IPS-18c (cell line): ENCODE measurements around the gene FAAP24.
"Not testable (repeated sequence)": the region's sequence is repeated elsewhere in the genome, so short reads cannot be mapped to it uniquely, and the experiment has no call there.

Experiments
- H3K4me3 ChIP-seq: 2 replicates; pipeline ENCODE4 v1.7.0; 2013; ENCODE audit warnings: low read depth, mild to moderate bottlenecking, low read length, moderate library complexity; ENCODE audit not compliant: insufficient read depth
- H3K9me3 ChIP-seq: one replicate; pipeline ENCODE4 v1.6.1; 2013; ENCODE audit warnings: mild to moderate bottlenecking, low read length, moderate library complexity; ENCODE audit not compliant: control insufficient read depth, insufficient read depth

Gene FAAP24, protein sequence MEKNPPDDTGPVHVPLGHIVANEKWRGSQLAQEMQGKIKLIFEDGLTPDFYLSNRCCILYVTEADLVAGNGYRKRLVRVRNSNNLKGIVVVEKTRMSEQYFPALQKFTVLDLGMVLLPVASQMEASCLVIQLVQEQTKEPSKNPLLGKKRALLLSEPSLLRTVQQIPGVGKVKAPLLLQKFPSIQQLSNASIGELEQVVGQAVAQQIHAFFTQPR

DNA sequence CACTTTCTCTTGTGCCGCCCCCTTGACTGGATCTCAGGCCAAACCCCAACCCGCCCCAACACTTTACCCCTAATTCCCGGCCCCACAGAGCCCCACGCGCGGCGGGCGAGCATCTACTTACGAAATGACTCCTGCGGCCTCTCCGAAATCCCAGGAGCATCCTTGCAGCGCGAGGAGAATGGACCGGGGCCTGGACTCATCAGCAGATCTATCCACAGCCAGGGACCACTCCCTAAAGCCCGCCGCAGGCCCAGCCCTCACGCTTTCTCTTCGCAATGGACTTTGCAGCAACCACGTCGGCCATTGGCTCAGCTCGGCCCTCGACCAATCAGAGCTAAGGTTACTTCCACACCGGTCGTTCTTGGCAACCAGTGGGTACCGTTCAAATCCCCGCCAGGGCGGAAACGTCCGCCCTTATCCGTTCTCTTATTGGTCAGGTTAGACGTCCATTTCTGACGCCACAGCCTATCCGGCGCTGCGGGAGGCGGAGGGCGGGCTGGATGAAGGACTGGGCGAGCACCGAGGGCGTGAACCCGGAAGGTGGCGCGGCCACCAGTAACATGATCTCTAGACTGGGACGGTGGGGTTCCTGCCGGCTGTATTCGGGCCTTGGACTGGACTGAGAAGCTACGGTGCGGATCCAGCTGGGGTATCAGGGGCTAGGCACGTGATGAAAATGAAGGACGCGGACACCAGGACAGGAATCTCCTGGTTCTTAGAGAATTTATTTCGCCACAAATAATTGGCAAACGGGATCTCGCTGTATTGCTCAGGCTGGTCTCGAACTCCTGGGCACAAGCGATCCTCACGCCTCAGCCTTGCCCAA, at the start of gene FAAP24, which contains the start of gene CEP89:
Gene FAAP24 (plus strand): TSS at position 528 of the 826 bp plus-strand sequence. CDS start 955 bp downstream, outside the sequence.
Gene CEP89 (minus strand): TSS at position 244 of the 826 bp plus-strand sequence. CDS start 84 bp downstream, at position 160.
- Histone ChIP-seq H3K9me3 (peaks cover 2% of the 10 kb centered on the region), H3K4me3 (peak within 1 kb of the TSS; percentile 84)

DNA sequence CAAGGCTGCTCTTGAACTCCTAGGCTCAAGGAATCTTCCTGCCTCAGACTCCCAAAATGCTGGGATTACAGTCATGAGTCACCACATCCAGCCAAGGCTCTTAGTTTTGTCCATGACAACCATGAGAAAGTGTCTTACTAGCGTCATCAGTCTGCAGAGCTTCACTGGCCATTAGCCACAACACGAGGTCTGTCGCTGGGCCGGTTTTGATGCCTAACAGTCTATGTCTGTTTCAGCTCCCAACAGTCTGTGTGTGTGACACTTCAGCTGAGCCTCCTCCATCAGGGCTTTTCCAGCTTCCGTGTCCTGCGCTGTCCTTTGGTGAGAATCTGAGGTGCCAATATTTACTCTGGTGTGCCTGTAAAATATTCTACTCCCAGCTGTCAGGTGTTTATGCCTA, 47.8 kb upstream of the FAAP24 start:
- Histone ChIP-seq H3K9me3 (peaks cover 3% of the 10 kb centered on the region), H3K4me3 (no peak overlapping the region)

DNA sequence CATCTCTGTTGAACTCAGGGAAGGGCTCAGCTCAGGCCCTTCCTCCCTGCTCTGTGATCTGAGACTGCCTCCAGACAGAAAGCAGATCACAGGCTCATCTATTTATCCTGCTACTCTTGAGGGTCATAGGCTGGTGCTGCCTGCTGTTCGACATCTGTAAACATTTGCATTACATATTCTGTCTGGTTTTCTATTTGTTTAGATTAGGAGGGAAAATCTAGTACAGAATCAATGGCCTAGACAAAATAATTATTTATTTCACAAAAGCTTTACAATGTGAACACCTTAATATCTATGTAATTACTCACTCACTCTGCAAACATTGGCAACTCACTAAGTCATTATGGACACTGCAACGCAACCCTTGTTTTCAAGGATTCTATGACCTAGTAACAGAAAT, 43.2 kb upstream of the FAAP24 start:
- no peak overlapping the region for H3K4me3 ChIP-seq
- H3K9me3 ChIP-seq: peaks cover 3% of the 10 kb centered on the region

DNA sequence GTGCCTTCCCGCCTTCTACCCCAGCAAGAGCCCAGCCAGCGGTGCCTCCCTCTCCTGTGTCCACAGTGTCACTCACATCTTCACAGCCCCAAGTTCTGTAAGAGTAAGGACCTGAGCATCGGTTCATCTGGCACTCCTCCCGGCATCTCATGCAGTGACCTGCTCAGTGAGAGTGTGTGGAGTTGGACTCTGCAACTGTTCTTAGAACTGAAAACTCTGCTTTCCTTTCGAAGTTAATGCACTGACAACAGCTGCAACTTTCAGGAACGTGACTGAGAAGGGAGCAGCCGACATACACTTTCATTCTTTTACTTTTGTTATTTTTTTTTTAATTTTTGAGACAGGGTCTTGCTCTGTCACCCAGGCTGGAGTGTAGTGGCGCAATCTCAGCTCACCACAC, 41.5 kb upstream of the FAAP24 start:
- H3K9me3 ChIP-seq: peaks cover 3% of the 10 kb centered on the region
- no peak overlapping the region for H3K4me3 ChIP-seq

DNA sequence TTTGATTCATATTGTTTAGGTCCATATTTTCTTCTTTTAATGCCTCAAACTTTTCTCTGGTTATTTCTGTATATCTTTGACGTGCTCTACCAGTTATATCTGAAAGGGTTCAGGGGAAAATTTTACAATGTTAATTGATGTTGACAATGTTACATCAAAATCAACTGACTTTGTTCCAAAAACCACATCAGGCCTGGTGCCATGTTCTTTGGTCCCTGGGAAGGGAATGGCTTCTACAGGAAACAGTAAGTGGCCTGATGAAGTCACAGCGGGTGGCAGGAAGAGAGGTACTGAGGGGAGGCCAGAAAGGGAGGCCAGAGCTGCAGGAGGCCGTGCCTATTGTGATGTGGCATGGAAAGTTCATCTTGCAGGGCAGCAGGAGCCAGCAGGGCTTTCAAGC, 38.5 kb upstream of the FAAP24 start:
- no peak overlapping the region for H3K4me3 ChIP-seq
- no peaks in the 10 kb centered on the region for H3K9me3 ChIP-seq

DNA sequence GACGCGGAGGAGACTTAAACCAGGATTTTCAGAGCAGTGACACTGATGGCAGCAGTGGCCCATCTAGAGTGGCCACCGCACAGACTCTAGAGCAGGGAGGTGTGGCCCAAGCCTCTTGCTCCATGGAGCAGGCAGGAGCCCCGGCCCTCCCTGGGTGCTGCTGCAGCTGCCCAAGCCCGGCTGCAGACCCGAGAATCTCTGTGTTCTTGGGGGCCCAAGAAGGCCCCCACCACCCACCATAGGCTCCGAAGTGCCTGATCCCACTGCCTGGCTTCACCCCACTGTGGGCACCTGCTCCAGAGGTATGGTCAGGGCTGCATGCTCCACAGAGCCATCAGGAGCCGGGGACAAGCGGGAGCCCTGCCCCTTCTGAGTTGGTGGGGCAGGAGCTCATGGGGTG, 36.4 kb upstream of the FAAP24 start:
- Histone ChIP-seq H3K4me3 (no peak overlapping the region), H3K9me3 (no peaks in the 10 kb centered on the region)

DNA sequence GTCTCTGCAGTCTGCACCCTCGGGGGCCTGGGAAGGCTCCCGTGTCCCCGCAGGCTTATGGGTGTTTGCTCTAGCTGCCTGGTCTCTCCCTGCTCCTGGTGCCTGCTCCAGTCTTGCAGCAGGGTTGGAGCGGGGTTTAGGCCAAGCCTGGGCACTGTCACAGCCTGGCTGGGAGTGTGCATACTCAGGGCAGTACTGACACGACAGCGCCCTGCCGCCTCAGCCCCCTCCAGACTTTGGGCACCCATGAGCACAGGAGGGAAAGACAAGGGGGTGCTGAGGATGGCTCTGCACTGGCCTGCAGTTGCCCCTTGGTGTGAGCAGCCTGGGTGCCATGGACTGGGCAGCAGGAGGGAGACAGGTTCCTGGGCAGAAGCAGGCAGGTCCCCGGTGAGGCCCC, 36.0 kb upstream of the FAAP24 start:
- H3K4me3 ChIP-seq: no peak overlapping the region
- H3K9me3 ChIP-seq: no peaks in the 10 kb centered on the region

DNA sequence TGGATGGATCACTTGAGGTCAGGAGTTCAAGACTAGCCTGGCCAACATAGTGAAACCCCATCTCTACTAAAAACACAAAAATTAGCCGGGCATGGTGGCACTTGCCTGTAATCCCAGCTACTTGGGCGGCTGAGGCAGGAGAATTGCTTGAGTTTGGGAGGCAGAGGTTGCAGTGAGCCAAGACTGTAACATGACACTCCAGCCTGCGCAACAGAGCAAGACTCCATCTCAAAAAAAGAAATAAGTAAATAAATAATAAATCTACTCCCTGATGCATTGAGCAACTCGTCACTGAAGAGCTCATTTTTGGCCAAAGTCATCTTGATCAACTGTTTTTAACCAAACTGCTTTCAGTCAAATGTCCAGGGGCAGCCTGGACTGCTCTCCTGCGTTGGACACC, 30.8 kb upstream of the FAAP24 start:
- not testable (repeated sequence) for H3K4me3 ChIP-seq

DNA sequence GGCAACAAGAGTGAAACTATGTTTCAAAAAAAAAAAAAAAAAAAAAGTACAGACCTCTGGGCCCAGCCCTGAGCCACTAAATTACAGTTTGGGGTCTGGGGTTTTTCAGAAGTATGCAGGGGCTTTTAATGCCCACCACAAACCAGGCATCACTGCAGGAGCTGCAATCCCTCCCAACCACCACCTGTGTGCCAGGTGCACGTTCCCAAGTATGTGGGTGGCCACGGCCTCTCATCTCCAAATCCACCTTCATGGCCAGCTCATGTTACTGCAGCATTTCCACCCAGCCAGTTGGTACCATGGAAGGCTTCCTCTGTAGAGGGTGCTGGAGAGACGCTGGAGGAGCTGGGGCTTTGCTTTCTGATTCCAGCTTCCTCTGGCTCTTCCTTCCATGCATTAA, 26.8 kb upstream of the FAAP24 start:
- no peak overlapping the region for H3K4me3 ChIP-seq

More for the DNA sequence above, 30.8 kb upstream of the FAAP24 start:
- not testable (repeated sequence) for H3K9me3 ChIP-seq

DNA sequence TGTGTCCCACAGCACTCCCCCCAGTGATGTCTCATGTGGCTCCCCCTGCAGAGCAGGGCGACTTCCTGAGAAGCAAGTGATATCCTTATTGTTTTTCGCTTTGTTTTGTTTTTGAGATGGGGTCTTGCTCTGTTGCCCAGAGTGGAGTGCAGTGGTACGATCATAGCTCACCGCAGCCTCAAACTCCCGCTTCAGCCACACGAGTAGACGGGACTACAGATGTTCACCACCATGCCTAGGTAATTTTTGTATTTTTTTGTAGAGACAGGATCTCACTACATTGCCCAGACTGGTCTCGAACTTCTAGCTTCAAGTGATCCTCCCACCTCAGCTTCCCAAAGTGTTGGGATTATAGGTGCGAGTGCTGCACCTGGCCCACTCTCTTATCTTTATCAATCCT, 5.3 kb upstream of the FAAP24 start:
- H3K9me3 ChIP-seq: peaks cover 2% of the 10 kb centered on the region
- H3K4me3 ChIP-seq: no peak overlapping the region

More for the DNA sequence above, 26.8 kb upstream of the FAAP24 start:
- no peaks in the 10 kb centered on the region for H3K9me3 ChIP-seq

DNA sequence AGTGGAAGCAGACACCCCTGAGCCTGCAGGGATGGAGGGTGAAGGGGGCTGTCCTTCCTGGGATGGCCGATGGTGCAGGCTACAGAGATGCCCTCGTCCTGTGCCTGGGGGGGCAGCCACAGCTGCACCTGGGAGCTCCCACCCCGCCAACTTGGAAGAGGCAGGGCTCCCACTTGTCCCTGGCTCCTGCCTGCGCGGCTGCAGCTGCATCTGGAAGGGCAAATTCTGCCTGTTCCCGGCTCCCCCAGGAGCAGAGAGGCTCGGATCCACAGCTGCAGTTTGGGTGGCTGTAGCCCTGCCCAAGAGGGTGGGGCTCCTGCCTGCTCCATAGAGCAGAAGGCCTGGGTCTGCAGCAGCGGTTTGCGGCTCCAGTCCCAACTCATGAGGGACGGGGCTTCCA, 2.5 kb upstream of the FAAP24 start:
- no peak overlapping the region for H3K4me3 ChIP-seq
- peaks cover 2% of the 10 kb centered on the region for H3K9me3 ChIP-seq

DNA sequence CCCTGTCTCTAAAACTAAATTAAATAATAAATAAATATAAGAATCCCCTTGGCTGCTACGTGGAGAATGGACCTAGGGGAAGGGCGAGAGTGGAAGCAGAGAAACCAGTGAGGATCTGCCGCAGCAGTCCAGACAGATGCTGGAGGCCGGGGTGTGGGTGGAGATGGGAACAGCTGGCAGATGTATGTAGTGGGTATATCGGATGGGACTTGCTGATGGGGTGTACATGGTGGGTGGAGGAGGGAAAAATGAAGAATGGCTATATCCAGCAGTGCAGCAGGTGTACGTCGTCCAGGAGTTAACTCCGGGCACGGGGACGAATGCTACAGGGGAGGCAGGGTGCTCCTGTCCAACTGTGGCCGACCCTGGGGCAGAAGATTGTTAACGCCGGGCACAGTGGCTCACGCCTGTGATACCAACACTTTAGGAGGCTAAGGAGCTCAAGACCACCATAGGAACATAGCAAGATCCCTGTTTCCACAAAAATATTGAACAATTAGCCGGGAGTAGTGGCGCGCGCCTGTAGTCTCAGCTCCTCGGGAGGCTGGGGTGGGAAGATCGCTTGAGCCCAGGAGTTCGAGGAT, 938 bp upstream of the FAAP24 start:
- peak overlapping the region; percentile 84 for H3K4me3 ChIP-seq
- H3K9me3 ChIP-seq: peaks cover 2% of the 10 kb centered on the region

DNA sequence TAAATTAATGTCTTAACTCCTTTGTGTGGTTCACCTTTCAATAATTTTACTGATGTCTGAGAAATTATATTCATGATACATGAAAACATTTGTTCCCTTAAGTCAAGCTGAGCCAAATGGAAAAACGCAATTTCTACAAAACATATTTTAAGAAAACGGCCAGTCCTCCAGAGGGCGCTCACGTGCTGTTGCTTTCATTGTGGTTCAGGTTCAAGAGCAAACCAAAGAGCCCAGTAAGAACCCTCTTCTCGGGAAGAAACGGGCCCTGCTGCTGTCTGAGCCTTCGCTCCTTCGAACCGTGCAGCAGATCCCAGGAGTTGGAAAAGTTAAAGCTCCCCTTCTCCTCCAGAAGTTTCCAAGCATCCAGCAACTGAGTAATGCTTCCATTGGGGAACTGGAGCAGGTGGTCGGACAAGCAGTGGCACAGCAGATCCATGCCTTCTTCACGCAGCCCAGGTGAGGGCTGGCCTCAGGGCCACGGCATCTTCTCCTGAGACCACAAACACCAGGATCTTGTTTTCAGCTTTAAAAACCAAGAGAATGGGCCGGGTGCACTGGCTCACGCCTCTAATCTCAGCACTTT, 4.3 kb downstream of the FAAP24 start:
- Histone ChIP-seq H3K9me3 (no peaks in the 10 kb centered on the region), H3K4me3 (no peak overlapping the region)

DNA sequence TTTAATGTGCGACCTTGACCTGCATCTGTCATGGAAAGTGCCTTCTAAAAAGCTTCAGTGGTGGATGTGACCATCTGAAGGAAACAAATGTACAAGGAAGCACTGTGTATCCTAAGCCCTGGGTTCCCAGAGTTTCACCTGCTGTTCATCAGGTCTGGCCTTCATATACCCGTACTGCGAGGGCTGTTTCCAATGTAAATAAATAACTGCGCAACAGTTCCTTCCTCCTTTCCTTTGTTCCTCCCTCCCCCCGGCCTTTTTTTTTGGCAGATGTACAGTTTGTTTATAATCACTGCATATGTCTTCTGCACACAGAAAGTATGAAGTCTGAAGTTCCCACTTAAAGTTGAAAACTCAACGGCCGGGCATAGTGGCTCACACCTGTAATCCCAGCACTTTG, 5.2 kb downstream of the FAAP24 start:
- H3K4me3 ChIP-seq: no peak overlapping the region
- no peaks in the 10 kb centered on the region for H3K9me3 ChIP-seq

DNA sequence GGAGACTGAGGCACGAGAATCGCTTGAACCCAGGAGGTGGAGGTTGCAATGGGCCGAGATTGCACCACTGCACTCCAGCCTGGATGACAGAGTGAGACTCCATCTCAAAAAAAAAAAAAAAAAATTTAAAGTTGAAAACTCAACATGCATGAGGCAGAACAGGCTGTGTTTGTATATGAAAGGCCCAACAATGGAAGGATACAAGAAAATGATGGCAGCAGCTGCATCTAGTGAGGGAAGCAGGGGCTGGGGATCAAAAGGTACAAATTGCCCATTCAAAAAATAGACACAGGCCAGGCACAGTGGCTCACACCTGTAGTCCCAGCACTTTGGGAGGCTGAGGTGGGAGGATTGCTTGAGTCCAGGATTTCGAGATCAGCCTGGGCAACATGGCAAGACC, 5.8 kb downstream of the FAAP24 start:
- H3K4me3 ChIP-seq, H3K9me3 ChIP-seq: not testable (repeated sequence)

DNA sequence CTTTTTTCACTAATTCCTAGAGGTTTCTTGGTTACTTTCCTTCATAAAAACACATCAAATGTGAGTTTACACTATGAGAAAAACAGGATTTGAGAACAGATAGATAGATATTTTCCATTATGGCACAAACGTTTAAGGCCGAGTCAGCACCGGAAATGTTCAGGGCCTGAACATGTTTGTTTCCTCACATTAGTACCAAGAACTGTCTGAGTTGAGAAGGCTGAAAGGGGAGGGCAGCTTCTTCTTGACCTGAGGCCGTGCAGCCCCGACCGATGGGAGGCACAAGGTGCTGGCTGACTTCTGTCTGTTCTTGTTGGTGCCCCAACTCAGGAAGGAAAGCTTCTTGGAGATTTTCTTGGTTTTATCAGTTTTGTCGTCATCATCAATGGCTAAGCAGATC, 7.8 kb downstream of the FAAP24 start:
- H3K9me3 ChIP-seq, H3K4me3 ChIP-seq: not testable (repeated sequence)

DNA sequence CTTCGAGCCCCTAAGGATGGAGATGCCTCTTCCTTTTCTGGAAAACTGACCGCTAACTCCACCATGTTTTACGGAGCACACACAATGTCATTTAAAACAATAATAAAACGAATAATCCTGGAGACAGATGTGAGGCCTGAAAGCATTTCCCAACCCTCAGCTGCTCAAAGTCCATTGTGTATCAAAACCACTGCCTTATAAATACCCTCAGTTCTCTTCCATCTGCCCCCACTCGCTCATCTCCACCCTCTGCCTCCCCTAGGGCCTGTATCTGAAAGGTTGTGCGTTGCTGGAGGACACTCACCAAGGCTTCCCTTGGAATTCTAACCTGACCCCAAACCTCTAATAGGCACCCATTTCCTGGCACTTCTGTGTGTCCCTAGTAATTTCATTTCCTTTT, 10.4 kb downstream of the FAAP24 start:
- H3K9me3 ChIP-seq, H3K4me3 ChIP-seq: not testable (repeated sequence)

DNA sequence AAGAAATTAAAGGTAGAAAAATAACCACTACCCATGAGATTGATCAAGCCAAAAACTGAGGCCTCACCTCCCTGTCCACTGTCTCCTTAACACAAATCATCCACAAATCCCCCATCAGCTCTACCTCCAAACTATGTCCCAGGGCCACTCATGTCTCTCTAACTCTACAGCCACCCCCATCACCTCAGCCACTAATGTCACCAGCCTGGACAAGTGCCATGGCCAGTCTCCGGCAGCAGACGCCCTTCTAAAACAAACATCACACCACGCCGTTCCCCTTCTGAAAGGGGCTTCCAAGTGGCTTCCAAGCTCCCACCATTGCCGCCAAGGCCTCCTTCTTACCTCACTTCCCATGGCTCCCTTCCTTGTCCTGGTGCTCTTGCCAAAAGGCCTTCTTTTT, 16.2 kb downstream of the FAAP24 start:
- not testable (repeated sequence) for H3K4me3 ChIP-seq, H3K9me3 ChIP-seq
